Fibroblast of pulmonary artery (primary cell): Measurements from ENCODE around the gene FILIP1L.

Experiments used
- DNase-seq: peaks from one replicate; pipeline ENCODE4 v3.0.0-alpha.2; 2010; ENCODE audit warnings: low read depth
- H3K4me3 ChIP-seq: replicated peaks from 2 replicates; pipeline ENCODE4 v1.5.1; 2011; ENCODE audit warnings: low read depth, mild to moderate bottlenecking, control low read depth, low read length, moderate library complexity
- CTCF ChIP-seq: IDR thresholded peaks from 2 replicates; pipeline ENCODE4 v1.5.1; 2011; ENCODE audit warnings: mild to moderate bottlenecking, control low read depth, low read length, inconsistent platforms; ENCODE audit errors: missing control alignments

The FILIP1L gene

GRCh38 chr3:99971761-99972160 is 142.5 kb downstream of the FILIP1L start:
- no peak for DNase-seq
- H3K4me3 ChIP-seq = no peak overlapping the region
- TF ChIP-seq CTCF = no peak

DNA sequence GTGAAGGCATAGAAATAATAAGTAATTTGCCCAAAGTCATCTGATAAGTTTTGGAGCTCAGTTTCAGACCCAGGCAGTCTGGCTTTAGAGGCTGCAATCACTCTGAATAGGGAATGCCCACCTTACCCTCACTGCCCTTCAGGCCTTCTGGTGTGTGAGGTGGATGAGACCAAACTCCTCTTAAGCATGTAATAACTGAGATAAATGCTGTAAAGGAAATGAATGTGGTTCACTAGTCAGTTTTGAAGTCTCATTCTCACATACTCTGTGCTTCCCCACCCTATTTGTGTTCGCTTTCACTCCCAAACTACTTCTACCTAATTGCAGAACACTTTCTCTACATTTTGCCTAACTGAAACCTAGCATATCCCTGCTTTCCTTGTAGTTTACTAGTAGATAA is 144.1 kb downstream of the FILIP1L start:
- no peak for TF ChIP-seq CTCF
- no peak for DNase-seq
- H3K4me3 ChIP-seq = no peak overlapping the region

DNA sequence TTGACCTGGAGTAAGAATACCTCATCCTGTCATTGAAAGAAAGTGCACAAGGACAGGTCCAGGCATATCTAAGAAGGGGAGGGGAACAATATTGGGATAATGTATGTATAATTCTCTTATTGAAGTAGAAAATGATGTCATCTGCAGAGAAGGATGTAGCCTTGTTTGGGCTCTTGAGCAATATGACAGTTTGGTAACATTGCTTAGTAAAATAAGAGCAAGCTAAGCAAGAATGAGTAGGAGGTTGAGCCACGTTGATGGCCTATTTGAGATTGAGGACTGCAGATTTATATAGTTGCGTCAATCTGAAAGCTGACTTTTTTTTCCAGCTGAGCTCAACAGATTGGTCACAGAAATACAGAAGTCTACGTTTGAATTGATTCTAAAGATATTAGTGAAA is 145.2 kb downstream of the FILIP1L start:
- H3K4me3 ChIP-seq = no peak overlapping the region
- DNase-seq = peak; percentile 65
- no peak for TF ChIP-seq CTCF

DNA sequence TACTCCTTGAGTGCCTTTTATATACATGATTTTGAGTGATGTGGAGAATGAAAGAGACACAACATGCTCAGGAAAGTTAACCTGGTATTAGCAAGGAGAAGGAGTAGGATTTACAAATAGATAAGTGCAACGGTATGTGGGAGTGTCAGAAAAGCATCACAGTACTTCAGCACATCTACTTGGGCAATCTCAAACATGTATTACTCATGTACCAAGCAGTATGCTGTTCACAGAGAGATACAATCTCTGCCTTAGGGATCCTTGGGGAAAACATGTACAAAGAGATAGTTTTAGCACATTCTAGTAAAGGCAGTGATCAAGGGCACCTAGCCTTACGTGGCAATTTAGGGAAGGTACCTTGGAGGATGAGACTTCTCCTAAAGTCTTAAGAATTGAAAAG is 146.5 kb downstream of the FILIP1L start:
- peak; percentile 72 for DNase-seq
- no peak for TF ChIP-seq CTCF
- no peak overlapping the region for H3K4me3 ChIP-seq

- H3K4me3 ChIP-seq = no peak overlapping the region
- TF ChIP-seq CTCF = no peak
- DNase-seq = peak; percentile 73
Observed at GRCh38 chr3:99966662-99967416, 147.5 kb downstream of the FILIP1L start.

GRCh38 chr3:99965681-99966408 is 148.5 kb downstream of the FILIP1L start:
- no peak overlapping the region for H3K4me3 ChIP-seq
- no peak for DNase-seq
- TF ChIP-seq CTCF = no peak

DNA sequence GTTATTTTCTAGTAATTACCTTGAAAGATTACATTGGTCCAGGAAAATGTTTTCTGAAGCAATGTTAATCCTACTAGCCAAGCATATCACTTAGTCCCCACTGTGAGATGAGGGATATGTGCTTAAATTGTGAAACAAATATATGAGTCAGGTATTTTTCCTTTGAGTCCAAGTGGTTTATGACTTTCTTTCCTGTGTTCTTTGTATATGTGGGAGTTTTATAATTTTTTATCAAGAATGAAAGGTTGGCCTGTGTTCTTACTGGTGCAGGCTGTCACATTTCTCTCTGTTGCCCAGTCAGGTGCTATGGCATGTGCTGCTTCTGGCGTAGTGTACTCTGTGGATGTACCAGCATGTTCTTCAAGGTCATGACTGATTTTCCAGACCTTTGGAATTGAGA is 149.2 kb downstream of the FILIP1L start:
- no peak for TF ChIP-seq CTCF
- peak; percentile 87 for DNase-seq
- no peak overlapping the region for H3K4me3 ChIP-seq
